Stimulated activated CD4-positive, alpha-beta T cell treated with anti-CD3 and anti-CD28 coated beads, Interleukin-2, amount 100 ng/mL, for 48 hours (primary cell): ENCODE data around the gene LYZ.
A peak's percentile ranks its signal among the peaks of the same experiment; 100 is the strongest.
"Not testable (repeated sequence)": the region's sequence is repeated elsewhere in the genome, so short reads cannot be mapped to it uniquely, and the experiment has no call there.

Experiments
- DNase-seq, 2 donors: peaks; one replicate each; pipeline ENCODE4 v3.0.0-alpha.2; 2020

The LYZ gene

DNA sequence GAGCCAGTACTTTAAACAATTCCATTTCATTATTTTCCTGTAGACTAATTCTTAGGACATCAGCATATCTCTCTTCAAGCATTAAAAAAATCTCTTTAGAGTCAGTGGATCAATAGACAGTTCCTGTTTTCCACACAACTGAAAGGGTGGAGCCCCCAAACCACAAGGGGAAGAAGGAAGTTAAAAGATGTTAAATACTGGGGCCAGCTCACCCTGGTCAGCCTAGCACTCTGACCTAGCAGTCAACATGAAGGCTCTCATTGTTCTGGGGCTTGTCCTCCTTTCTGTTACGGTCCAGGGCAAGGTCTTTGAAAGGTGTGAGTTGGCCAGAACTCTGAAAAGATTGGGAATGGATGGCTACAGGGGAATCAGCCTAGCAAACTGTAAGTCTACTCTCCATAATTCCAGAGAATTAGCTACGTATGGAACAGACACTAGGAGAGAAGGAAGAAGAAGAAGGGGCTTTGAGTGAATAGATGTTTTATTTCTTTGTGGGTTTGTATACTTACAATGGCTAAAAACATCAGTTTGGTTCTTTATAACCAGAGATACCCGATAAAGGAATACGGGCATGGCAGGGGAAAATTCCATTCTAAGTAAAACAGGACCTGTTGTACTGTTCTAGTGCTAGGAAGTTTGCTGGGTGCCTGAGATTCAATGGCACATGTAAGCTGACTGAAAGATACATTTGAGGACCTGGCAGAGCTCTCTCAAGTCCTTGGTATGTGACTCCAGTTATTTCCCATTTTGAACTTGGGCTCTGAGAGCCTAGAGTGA lies at the start of gene LYZ:
Gene LYZ (plus strand): TSS at position 220 of the 777 bp plus-strand sequence. CDS start 28 bp downstream, at position 248.
- no peak for DNase-seq

DNA sequence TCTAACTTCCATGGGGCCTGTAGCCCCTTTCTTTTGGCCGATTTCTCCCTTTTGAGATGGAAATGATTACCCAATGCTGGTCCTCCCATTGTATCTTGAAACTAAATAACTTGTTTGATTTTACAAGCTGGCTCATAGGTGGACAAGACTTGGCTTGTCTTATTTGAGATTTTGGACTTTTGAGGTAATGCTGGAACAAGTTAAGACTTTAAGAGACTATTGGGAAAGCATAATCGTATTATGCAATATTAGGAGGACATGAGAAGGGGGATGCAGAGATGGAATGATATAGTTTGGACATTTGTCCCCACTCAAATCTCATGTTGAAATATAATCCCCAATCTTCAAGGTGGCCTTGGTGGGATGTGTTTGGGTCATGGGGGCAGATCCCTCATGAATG lies 49.2 kb upstream of the LYZ start:
- DNase-seq, result no peak

DNA sequence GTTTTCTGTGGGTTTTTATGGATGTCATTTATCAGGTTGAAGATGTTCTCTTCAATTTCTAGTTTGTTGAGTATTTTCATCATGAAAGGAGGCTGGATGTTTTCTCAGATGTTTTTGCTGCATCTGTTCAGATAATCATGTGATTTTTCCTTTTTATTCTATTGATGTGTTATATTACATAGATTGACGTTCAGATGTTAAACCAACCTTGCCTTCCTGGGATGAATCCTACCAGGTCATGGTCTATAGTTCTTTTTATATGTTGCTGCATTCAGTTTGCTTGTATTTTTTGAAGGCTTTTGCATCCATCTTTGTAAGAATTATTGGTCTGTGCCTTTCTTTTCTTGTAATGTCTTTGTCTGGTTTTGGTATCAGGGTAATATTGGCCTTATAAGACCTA lies 43.9 kb upstream of the LYZ start:
- no peak for DNase-seq

DNA sequence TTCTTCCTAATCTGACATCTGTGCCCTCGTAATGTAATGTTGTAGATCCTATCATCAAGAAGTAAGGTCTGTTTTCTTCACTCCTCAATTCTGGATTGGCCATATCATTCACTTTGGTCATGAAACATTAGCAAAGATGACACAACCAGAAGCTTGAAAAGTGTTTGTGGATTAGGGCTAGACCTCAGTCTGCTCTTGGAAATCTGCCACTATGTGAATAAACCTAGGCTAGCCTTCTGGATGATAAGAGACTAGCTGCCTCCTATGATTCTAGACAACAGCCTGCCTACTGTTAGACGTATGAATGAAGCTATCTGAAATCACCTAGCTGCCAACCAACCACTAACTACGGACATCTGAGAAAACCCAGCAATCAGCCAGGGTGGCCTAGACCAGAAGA lies 38.7 kb upstream of the LYZ start:
- no peak for DNase-seq

DNA sequence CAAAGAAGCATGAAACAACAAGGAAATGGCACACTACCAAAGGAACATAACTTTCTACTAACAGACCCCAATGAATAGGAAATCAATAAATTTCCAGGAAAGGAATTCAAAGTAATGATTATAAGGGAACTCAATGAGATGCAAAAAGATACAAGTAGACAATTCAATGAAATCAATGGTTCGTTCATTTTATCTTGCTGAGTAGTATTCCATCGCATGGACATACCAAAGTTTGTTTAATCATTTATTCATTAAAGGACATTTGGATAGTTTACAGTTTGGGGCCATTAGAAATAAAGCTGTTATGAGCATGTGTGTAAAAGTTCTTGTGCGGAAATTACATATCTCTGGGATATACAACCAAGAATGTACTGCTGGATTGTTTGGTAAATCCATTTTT lies 35.0 kb upstream of the LYZ start:
- no peak for DNase-seq

DNA sequence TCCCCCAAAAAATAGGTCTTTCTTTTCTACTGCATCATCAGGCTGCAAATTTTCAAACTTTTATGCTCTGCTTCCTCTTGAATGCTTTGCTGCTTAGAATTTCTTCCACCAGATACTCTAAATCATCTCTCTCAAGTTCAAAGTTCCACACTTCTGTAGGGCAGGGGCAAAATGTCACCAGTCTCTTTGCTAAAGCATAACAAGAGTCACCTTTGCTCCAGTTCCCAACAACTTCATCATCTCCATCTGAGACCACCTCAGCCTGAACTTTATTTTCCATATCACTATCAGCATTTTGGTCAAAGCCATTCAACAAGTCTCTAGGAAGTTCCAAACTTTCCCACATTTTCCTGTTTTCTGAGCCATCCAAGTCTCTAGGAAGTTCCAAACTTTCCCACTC lies 31.4 kb upstream of the LYZ start:
- DNase-seq, result not testable (repeated sequence)

DNA sequence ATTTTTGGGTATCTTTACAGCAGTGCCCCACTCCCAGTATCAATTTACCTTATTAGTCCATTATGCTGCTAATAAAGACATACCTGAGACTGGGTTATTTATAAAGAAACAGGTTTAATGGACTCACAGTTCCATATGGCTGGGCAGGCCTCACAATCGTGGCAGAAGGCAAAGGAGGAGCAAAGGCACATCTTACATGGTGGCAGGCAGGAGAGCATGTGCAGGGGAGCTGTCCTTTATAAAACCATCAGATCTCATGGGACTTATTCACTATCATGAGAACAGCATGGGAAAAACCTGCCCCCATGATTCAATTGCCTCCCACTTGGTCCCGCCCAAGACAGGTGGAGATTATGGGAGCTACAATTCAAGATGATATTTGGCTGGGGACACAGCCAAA lies 30.9 kb upstream of the LYZ start:
- not testable (repeated sequence) for DNase-seq

DNA sequence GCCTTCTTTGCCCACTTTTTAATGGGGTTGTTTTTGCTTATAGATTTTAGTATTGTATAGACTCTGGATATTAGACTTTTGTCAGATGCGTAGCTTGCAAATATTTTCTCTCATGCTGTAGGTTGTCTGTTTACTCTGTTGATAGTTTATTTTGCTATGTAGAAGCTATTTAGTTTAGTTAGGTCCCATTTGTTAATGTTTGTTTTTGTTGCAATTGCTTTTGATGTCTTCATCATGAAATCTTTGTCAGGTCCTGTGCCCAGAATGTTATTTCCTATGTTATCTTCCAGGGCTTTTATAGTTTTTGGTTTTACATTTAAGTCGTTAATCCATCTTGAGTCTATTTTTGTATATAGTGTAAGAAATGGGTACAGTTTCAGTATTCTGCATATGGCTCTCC lies 30.0 kb upstream of the LYZ start:
- no peak for DNase-seq

DNA sequence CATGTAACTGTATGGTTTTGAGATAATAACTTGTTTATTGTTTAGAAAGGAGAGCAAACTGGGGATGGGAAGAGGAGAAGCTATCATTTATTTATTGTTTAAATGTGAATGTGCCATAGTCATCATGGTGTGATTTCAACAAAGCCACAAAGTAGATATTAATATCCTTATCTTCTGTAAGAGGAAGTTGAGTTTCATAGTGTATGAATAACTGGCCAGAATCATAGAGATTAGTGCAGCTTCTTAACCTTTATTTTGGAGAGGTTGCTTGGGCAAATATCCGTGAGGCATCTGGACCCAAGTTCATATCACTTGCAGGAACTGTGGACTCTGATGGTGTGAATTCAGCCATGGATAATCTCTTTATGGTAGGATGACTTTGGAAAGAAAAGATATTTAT lies 26.8 kb upstream of the LYZ start:
- DNase-seq, result no peak

DNA sequence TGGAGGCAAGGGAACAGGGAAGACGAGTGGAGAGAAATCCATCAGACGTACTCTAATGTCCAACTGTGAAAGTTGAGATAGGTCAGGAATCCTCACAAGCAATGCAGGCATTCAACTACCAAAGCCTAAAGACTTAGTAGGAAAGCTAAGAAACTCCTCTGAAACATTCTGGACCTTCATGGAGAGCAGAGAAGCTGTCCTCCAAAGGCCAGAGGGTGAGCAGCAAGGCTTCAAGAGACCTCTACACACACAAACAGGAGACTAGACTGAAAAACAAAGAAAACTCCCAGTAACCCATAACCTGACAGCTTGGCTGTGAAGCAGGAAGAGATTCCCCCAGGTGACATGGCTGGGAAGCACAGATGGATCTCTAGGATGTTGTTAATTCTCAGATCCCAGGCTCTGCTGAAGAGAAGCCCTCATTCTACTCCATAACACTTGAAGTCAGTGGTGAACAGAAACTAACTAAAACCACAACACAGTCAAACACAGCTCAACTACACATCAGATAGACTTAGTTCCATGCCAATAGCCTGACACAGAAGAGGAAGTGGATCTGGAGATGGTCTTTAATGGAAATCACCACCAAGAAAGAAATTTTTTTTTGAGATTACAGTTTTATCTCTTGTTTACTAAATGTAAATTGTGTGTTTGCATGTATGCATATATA lies 23.2 kb upstream of the LYZ start:
- no peak for DNase-seq

DNA sequence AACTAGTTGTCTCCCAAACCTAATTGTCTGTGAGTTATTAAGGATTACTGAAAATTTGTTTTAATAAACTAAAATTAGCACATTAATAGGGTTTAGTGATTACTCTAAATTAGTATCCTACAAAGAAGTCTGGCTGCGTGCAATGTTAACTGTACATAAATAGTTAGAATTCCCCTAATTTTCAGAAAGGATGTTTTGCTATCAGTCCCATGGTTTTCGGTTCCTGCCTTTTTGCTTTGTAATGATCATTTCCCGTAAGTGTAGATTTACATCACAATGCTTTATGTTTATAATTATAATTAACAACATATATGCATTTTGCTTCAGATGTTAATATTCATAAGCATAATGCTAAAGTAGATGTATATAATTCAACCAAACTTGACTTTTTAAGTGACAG lies 19.8 kb upstream of the LYZ start:
- DNase-seq, result no peak

DNA sequence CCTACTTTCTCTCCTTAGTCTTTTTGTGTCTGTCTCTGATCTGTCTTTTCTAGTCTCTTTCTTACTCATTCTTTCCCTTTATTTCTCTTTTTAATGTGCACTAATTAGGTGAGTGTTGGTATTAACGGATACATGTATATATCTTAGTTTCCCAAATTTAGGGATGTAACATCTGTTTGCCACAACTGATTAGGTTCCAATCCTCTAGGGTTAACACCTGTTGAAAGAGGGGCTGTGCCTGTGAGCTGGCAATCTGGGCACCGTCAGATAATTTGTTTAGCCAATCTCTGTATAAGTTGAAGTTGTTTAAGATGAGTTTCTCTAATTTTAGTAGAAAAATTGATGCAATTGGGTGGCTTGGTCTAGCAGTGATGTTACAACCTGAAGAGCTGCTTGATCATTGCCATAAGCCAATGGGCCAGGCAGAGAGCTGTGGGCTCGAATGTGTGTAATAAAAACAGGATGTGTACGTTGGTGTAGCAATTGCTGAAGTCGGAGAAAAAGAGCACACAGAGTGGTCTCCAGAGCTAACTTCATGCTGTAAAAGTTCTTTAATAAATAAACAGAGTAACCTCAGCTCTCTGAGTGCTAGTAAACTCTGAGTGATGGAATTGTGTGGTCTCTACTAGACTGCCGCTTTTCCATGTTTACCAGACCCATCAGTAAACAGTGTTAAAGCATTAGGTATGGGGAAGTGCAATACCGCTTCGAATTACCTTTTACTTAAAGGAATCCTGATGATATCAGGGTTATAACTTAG lies 18.3 kb upstream of the LYZ start:
- DNase-seq, result no peak

DNA sequence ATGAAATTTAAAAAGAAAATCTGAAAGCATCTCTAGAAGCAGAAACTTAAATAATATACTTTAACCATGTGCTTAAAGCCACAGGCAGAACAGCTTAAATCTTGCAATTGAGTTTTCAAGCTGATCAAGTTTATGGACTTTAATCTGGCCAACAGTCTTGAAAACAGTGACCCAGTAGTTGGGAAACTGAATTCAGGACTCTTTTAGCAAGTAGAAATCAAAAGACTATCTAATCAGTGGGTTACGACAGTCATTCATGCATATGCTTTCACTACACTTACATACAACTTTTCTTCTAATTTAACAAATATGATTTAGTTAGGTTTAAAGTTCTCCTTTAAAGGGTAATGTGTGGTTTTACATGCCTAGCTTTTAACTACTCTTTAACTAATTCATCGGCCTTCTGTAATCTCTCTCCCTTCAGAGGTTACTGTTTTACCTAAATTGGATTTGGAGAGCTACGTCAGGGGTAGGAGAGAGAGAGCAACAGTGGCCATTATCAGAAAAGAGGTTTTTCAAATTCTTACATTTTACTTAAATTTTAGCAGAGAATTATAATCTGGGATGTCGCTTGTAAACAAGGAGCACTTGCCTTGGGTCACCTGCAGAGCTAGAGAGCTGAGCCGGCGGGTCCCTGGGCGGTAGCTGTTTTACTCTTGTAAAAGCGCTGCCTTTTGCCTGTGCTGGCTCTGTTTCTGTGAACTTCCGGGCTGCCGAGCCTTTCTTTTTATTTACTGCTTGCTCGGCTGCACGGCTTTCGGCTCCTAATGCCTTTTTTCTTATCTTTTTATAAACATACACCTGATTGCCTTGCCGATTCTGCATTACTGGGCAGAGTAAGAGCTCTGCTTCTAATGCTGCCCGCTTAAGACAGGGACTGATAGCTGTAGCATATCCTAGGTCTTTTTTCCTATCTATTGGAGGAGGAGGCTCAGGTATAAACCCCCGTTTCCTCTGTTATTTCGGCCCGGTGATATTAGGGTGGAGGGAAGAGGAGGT lies 17.4 kb upstream of the LYZ start:
- DNase-seq, result peak; percentile 25 to 43

DNA sequence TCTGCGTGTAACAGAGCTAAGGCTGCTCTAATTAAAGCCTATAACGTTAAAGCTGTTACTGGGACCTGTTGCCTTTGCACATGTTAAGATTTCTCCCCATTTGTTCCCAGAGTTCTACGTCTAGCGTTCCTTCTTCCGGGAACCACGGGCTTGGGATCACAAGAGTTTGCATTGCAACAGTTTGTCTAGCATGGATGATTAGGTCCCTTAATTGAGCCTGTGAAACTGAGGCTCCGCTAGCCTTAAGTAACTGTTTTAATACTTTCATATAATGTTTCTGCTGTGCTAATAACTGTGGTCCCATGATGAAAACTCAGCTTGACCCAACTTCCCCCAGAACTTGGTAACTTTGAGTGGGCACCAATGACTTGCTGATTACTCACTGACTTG lies 16.7 kb upstream of the LYZ start:
- no peak for DNase-seq

DNA sequence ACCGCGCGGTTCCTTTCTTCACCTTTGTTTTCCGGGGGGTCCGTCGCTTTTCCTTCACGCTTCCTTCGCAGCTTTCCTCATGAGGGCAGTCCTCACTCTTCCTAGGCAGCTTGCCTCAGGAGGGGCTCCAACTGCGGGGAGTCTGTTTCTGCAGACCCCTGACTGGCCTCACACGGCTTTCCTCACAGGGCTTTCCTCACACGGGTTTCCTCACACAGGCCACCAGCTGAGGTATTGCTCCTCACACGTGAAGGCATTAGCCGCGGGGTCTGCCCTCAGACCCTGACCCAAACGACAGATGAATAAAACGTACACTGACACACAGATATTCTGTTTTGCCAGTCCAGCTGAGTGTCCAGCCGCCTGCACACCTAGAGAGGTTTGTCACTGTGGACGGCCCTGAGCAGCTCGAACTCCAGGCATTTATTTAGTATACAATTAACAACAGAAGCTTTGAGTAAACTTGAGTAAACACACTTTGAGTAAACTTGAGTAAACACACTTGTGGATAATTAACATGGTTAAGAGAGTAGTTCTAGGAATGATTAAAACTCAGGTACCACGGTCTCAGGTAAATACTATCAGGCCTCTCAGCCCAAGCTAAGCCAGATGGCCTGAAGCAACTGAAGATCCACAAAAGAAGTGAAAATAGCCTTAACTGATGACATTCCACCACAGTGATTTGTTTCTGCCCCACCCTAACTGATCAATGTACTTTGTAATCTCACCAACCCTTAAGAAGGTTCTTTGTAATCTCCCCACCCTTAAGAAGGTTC lies 16.1 kb upstream of the LYZ start:
- DNase-seq, result no peak

DNA sequence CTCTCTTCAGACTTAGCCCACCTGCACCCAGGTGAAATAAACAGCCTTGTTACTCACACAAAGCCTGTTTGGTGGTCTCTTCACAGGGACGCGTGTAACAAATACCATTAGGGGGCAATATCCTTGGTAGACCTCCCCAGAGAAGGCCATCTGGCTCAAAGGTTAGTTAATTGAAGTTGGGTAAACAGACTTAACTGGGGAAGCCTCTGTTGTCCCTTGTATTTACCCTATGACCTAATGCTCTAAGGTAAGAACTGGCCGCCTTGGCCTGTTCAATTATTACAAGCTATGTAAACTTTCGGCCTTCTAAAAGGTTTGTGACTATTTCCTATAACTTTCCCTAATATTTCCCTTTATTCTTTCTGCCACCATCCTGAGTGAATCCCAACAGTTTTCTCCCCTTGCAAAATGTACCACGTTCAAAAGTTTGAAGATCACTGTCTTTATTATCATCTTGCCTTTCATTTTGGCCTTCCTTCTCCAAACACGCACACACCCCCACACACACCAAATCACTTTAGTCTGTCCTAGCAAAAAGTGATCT lies 15.3 kb upstream of the LYZ start:
- DNase-seq, result no peak

DNA sequence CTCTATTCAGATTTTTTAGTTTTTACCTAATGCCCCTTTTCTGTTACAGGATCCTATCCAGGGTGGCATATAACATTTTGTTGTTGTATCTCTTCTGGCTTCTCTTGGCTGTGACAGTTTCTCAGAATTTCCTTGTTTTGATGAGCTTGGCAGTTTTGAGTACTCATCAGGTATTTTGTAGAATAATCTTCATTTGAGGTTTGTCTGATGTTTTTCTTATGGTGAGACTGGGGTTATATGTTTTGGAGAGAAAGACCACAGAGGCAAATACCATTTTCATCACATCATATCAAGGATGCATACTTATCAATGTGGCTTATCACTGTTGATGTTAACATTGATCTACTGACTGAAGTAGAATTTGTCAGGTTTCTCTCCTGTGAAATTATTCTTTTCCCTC lies 14.0 kb upstream of the LYZ start:
- DNase-seq, result no peak

DNA sequence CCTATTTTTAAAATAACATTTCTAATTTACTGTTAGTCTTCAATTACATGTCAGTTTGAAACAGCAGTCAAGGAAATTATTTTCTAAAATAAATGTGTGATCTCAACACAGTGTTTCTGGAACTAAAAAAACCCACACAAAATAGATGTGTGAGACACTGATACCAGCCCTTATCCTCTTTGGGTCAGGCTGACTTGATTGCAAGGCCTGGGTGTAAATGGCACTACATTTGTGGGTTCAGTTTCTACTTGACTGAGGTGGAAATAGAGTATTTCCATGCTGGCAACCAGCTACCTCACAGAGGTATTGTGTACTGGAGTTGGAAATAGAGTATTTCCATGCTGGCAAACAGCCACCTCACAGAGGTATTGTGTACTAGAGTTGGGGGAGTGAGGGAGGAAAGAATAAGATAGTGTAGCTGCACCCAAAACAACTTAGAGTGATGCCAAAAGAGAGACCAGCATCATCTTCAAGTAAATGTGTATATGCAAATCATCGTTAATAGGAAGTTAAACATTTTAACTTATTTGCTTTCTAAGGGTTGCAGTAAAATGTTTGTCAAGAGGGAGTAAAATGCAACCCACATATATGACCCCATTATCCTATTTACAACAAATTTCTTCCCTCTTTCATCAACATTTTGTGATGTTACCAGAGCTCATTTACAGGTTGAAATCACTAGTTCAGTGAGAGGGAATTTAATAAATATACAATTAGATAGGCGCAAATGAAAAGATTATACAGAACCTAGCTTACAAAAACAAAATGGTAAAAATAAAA lies 10.7 kb upstream of the LYZ start:
- no peak for DNase-seq

DNA sequence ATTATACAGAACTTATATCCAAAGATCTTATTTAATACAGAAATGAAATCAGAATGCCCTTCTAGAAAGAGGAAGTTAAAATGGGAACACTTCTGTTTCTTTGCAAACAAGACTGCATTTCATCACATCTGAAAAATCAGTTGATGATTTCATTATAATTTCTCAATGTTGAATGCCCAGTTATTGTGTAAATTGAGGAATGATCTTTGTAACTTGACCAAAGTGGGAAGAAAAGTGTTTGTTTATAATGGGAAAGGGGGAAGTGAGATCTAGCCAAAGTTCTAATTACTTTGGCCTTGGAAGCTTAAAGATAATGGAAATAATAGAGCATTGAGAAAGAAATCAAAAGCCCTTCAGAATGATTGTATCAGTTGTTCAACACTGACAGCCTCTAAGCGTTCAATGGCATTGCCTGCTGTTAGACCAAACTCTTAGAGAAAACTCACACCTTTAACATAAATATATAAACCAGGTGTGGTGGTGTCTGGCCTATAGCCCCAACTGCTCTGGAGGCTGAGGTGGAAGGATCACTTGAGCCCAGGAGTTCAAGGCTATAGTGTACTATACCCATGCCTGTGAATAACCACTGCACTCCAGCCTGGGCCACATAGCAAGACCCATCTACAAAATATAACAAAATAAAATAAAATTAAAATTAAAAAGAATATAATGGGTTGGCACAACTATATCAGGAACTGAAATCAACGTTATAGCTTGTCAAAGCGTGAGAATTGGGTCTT lies 9.9 kb upstream of the LYZ start:
- no peak for DNase-seq

DNA sequence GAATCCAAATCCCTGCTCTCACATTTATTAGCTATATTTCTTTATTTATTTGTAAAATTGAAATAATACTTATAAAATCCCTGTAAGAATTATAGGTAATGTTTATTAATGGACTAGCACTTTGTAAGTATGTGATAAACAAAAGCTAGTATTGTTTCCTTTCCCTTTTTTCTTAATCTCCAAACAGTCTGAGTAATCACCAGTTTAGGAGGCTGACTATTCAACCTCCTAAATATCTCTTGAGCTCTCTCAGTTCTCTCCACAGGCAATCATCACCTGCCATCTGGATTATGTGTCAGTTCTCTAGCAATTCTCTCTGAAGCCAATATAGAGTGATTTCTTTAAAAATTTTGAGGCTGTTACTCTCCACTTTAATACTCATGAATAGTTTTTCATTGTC lies 9.2 kb upstream of the LYZ start:
- no peak for DNase-seq
